OCI-LY7 (cell line): Measurements from ENCODE around the gene CEP112. TPM values are rescaled to one million over a fixed set of nuclear protein-coding genes. Genes with fewer than 3 reads are reported as not detected.

ENCODE experiments used
- BruUV-seq: library from RNA; stranded (reverse); fragments of 400-500 nt; replicated peaks from 2 replicates; lab custom pipeline; 2021; lab: Mats Ljungman, UMichigan
- CTCF ChIA-PET: fragments of 300-600 bp; sonication (Branson Sonifier 250); formaldehyde crosslinking; loops from one replicate; lab custom pipeline; 2022; ENCODE audit warnings: antibody characterized with exemption; ENCODE audit not compliant: unreplicated experiment; lab: Charles Lee
- POLR2A ChIA-PET: fragments of 300-600 bp; sonication (Branson Sonifier 250); formaldehyde crosslinking; loops from one replicate; lab custom pipeline; 2022; ENCODE audit warnings: antibody characterized with exemption; lab: Charles Lee
- DNase-seq: peaks from one replicate; pipeline ENCODE4 v3.0.0-alpha.2; 2015; ENCODE audit warnings: low spot score
- H2AFZ ChIP-seq: fragments of 200-600 bp; sonication (generic), shearing (Covaris generic); 2 replicates; pipeline ENCODE4 v1.6.1; 2014; ENCODE audit warnings: mild to moderate bottlenecking, antibody characterized with exemption, low read length, moderate library complexity
- H3K27ac ChIP-seq: fragments of 200-600 bp; sonication (generic); 2 replicates; pipeline ENCODE4 v1.5.1; 2014; ENCODE audit warnings: mixed run types, low read depth, mild to moderate bottlenecking, moderate library complexity, low read length, inconsistent platforms; ENCODE audit not compliant: poor library complexity, severe bottlenecking
- H3K36me3 ChIP-seq: fragments of 200-600 bp; sonication (generic); 2 replicates; pipeline ENCODE4 v1.6.1; 2014; ENCODE audit warnings: mild to moderate bottlenecking, antibody characterized with exemption, low read length, moderate library complexity, mixed read lengths; ENCODE audit not compliant: insufficient read depth
- H3K4me1 ChIP-seq: fragments of 200-600 bp; sonication (generic); 2 replicates; pipeline ENCODE4 v1.5.1; 2014; ENCODE audit warnings: mild to moderate bottlenecking, low read length; ENCODE audit not compliant: insufficient read depth, poor library complexity, severe bottlenecking
- H3K4me2 ChIP-seq: fragments of 200-600 bp; sonication (generic); 2 replicates; pipeline ENCODE4 v1.6.1; 2014; ENCODE audit warnings: mild to moderate bottlenecking, low read length
- H3K4me3 ChIP-seq: fragments of 200-600 bp; sonication (generic); 2 replicates; pipeline ENCODE4 v1.5.1; 2014; ENCODE audit warnings: mild to moderate bottlenecking, low read depth, low read length; ENCODE audit not compliant: poor library complexity, severe bottlenecking
- H3K79me2 ChIP-seq: fragments of 200-600 bp; sonication (generic); 2 replicates; pipeline ENCODE4 v1.6.1; 2016; ENCODE audit warnings: low read depth, mild to moderate bottlenecking, low read length, moderate library complexity, mixed read lengths; ENCODE audit not compliant: insufficient read depth
- H3K9me2 ChIP-seq: fragments of 200-600 bp; sonication (generic); 2 replicates; pipeline ENCODE4 v1.6.1; 2016; ENCODE audit warnings: mild to moderate bottlenecking, low read length, mixed read lengths; ENCODE audit not compliant: insufficient read depth
- H3K9me3 ChIP-seq: fragments of 200-600 bp; sonication (generic); 2 replicates; pipeline ENCODE4 v1.6.1; 2014; ENCODE audit warnings: mild to moderate bottlenecking, mixed run types, low read length, mixed read lengths
- H4K20me1 ChIP-seq: fragments of 200-600 bp; sonication (generic); 2 replicates; pipeline ENCODE4 v1.6.1; 2014; ENCODE audit warnings: mild to moderate bottlenecking, antibody characterized with exemption, low read length, moderate library complexity, mixed read lengths; ENCODE audit not compliant: insufficient read depth
- EZH2phosphoT487 ChIP-seq: fragments of 200-600 bp; sonication (generic); IDR thresholded peaks from 2 replicates; pipeline ENCODE4 v1.6.1; 2018; ENCODE audit warnings: low read depth, borderline replicate concordance, mild to moderate bottlenecking, mixed run types, antibody characterized with exemption, low read length, moderate library complexity, mixed read lengths
- intact Hi-C: fragments of 100-400 bp; cut with micrococcal nuclease; formaldehyde crosslinking; loops from one replicate; pipeline ENCODE4 v1.10.0; 2022; ENCODE audit not compliant: unreplicated experiment
- total RNA-seq, 2 experiments: library from RNA; depleted of rRNA in 1 of 2; stranded (reverse); fragments of >200 nt in 1 of 2; shearing (Covaris generic) in 1 of 2; gene quantifications; 2 replicates each; pipeline ENCODE4 v1.2.3, GENCODE V29; 2014 to 2022
- TF ChIP-seq, protein P1 (sequence below): fragments of 200-600 bp; sonication (generic); conservative IDR thresholded peaks from 2 replicates; pipeline ENCODE4 v1.5.1; 2014; ENCODE audit warnings: mild to moderate bottlenecking, antibody characterized with exemption, low read length, moderate library complexity, mixed read lengths

Gene CEP112
- total RNA-seq, 2 experiments from 2014 or later = 2.7 to 6.9 TPM

- Histone ChIP-seq H3K4me3 (no peak overlapping the region), H3K9me3 (no peaks in the 10 kb centered on the region), H3K36me3 (no peaks in the 10 kb centered on the region), H4K20me1 (no peaks in the 10 kb centered on the region), H3K27ac (no peak overlapping the region), H3K4me1 (no peaks in the 10 kb centered on the region), H3K4me2 (no peak overlapping the region), H3K79me2 (no peaks in the 10 kb centered on the region), H3K9me2 (no peaks in the 10 kb centered on the region), H2AFZ (no peak overlapping the region)
- intact Hi-C loops = no loop called here
- no peak for DNase-seq
- ChIA-PET CTCF (no interaction called here), POLR2A (no interaction called here)
- no TSS peak for BruUV-seq
- TF ChIP-seq, protein P1, sequence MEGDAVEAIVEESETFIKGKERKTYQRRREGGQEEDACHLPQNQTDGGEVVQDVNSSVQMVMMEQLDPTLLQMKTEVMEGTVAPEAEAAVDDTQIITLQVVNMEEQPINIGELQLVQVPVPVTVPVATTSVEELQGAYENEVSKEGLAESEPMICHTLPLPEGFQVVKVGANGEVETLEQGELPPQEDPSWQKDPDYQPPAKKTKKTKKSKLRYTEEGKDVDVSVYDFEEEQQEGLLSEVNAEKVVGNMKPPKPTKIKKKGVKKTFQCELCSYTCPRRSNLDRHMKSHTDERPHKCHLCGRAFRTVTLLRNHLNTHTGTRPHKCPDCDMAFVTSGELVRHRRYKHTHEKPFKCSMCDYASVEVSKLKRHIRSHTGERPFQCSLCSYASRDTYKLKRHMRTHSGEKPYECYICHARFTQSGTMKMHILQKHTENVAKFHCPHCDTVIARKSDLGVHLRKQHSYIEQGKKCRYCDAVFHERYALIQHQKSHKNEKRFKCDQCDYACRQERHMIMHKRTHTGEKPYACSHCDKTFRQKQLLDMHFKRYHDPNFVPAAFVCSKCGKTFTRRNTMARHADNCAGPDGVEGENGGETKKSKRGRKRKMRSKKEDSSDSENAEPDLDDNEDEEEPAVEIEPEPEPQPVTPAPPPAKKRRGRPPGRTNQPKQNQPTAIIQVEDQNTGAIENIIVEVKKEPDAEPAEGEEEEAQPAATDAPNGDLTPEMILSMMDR = no peak
- TF ChIP-seq EZH2phosphoT487 = no peak
Measured at GRCh38 chr17:65598746-65599145, 593.2 kb downstream of the CEP112 start.

GRCh38 chr17:65595071-65595656 lies 596.8 kb downstream of the CEP112 start:
- Histone ChIP-seq H3K4me1 (no peaks in the 10 kb centered on the region), H3K27ac (no peak overlapping the region), H2AFZ (0 out of 2 replicates have a peak overlapping the region, but pooled peaks have one; percentile 16), H4K20me1 (no peaks in the 10 kb centered on the region), H3K79me2 (no peaks in the 10 kb centered on the region), H3K9me3 (no peaks in the 10 kb centered on the region), H3K9me2 (no peaks in the 10 kb centered on the region), H3K36me3 (no peaks in the 10 kb centered on the region), H3K4me2 (no peak overlapping the region), H3K4me3 (no peak overlapping the region)
- TF ChIP-seq, protein P1 = no peak
- no peak for TF ChIP-seq EZH2phosphoT487
- POLR2A ChIA-PET = interaction anchor here (0.6 kb wide), 1 partner anchor 14 kb away, joined by 3 read pairs; no protein-coding TSS in a partner anchor
- no TSS peak for BruUV-seq
- CTCF ChIA-PET = no interaction called here
- no peak for DNase-seq
- intact Hi-C loops = no loop called here
